ENCODE measurements around the gene SLC44A5.

DNA sequence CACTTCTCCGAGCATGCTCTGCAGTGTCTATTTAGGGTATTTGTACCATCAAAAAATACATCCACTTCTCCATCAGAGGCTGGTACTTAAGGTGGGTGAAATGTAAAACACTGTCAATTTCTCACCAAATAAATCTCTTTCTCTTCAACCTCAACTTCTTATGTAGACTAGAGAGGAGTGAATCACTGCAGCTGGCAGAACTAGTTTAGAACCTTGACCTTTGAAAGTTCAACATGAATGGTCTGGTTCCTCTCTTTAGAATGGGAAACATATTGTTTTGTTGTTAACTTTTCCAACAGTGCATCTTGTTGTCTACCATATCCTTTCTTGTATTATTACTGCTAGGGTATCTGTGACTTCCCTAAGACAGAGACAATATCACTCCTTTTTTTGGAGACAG is 20.1 kb upstream of the SLC44A5 start:
- TF ChIP-seq TEAD4 (IDR thresholded peaks at IDR 0.05) (no peak), CEBPB (IDR thresholded peaks at IDR 0.05) (no peak), RAD21 (IDR thresholded peaks at IDR 0.05; ENCODE audit: low read depth) (no peak), REST (IDR thresholded peaks at IDR 0.05; ENCODE audit: low read depth) (no peak)
- TF ChIP-seq, protein P1, sequence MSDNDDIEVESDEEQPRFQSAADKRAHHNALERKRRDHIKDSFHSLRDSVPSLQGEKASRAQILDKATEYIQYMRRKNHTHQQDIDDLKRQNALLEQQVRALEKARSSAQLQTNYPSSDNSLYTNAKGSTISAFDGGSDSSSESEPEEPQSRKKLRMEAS (IDR thresholded peaks at IDR 0.05): no peak

All from Ishikawa (cell line).